ENCODE results near the gene RAB19.

Gene RAB19, protein sequence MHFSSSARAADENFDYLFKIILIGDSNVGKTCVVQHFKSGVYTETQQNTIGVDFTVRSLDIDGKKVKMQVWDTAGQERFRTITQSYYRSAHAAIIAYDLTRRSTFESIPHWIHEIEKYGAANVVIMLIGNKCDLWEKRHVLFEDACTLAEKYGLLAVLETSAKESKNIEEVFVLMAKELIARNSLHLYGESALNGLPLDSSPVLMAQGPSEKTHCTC

DNA sequence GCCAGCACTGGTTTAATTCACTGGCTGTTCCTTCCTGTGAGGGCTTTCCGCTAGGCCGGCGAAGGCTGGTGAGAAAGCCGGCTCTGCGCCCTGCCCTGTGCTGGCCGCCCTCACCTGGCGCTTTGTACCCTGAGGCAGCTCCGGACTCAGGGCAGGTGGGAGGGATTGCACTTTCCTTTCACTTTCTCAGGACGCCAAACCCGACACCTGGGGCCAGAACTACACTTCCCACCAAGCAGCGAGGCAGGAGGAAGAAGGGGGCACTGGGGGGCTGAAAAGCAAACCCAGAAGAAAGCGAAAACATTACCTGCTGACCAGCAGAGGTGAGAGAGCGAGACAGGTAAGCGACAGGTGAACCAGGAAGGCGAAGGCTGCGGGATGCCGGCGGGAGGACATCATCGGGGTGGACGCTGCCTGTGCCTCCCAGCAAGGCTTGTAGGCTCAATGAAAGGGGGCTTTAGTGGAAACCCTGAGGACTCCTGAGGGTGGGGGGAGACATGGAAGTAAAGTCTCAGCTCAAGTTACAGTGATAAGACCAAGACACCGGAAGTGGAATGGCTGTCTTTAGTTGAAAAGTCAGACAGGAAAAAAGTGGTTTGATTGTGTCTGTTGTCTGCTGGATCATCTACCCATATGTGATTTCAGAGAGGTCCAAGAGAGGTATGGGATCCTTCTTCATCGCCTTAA, at the start of gene RAB19:
RAB19 (plus strand) TSS at position 181 of the 687 bp plus-strand sequence. CDS start 3,589 bp downstream, outside the sequence.
- DNase-seq, result no peak

DNA sequence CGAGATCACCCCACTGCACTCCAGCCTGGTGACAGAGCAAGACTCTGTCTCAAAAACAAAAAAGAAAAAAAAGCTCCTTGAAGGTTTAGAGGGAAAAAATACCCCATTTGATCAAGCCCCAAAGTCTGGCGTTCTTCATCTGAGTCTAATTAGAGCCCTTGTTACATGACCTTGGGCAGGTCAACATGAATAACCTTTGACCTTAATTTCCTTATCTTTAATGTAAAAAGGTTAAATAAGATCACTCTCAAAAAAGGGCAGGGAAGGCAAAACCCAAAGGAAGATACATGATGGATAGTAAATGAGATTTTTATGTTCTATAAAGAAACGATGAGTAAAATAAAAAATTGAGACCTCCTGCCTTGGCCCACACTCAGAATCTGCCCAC, 45.8 kb upstream of the RAB19 start:
- DNase-seq, result no peak

DNA sequence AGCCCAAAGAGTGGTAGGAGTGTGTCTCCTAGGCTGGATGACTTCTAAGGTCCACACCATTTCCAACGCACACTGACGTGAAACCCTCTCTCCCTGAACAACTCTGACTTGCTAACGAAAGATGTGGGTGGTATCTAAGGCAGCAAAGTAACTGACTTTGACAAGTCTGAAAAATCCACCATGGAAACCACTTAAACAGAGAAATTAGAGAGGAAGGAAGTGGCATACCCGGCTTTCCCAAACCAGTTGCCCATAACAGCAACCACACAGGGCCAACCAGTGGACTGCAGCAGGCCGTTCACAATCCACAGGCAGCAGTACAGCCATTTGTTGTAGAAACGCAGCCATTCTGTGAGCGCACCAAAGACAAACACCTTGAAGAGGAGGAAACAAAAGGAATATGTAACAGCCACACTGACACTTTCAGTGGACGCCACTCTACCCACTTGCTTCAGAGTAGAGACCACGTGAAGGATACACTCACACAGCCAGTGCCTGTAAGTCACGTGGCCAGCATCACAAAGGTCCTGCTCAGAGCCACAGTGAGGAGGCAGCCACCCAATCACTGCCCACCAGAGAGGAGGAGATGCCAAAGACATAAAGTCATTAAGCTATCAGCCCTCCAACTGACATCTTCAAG, 45.3 kb upstream of the RAB19 start:
- no peak for DNase-seq

DNA sequence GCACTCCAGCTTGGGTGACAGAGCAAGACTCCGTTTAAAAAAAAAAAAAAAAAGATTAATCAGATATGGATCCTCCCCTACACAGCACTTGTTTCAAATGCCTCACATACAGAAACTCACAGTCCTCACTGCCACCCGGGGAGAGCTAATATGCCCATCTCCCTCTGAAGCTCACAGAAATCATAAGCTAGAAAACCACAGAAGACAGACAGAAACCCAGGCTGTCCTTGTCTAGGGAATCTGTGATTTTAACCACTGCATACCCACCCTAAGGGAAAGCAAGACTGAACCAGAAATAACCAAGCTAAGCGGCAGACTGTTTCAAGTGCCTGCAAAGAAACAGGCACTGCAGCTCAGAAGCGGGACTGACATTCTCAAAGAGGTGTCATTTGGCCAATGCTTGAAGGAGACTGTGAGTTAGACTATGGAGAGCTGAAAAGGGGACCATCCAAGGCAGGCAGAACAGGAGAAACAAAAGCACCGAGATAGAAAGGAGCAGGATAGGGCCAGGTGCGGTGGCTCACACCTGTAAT, 43.1 kb upstream of the RAB19 start:
- no peak for DNase-seq

DNA sequence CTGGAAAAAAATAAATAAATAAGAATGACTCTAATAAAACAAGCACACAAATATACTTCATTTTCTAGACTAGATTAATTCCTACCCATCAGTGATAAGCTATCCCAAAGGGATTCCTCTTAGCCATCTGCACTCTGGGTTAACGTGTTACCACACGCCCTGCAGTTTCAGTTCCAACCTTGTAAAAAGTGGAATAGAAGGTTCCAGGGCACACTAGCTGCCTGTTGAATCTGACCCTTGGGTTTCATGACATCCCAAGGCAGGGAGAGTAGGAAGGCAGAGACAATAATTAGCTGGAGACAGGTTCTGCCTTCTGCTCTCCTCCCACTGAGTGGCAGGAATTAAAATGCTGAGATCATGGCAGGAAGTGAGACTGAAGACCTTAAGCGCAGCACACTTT, 39.0 kb upstream of the RAB19 start:
- DNase-seq, result no peak

DNA sequence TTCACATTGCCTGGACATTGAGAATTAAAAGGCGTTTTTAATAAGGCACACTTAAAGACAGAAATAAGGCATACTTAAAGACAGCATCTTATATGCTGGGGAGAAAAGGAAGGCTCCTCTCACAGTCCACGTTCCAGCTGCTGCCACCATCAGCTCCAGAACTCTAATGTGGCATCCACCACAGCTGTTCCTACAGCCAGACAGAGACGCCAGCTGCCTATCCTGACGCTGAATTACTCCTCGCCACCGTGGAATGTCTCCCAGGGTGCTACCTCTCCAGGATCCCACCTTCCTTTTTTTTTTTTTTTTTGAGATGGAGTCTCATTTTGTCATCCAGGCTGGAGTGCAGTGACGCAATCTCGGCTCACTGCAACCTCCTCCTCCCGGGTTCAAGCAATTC, 36.3 kb upstream of the RAB19 start:
- DNase-seq, result no peak

DNA sequence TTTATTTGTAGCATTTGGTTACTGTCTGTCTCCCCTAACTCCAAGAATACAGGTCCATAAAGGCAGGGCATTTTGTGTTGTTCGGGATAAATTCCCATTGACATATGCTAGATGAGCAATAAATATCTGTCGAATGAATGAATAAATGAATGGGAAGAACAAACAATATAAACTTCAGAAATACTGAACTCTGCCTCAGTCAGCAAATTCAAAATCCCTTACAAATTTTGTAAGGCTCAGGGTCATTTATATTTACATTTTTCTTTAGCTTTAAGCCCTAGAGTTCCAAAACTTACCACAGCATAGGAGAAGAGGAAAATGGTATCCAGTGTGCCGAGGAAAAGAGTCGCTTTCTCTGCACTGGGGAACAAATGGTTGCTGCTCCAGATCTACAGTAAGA, 34.6 kb upstream of the RAB19 start:
- no peak for DNase-seq

DNA sequence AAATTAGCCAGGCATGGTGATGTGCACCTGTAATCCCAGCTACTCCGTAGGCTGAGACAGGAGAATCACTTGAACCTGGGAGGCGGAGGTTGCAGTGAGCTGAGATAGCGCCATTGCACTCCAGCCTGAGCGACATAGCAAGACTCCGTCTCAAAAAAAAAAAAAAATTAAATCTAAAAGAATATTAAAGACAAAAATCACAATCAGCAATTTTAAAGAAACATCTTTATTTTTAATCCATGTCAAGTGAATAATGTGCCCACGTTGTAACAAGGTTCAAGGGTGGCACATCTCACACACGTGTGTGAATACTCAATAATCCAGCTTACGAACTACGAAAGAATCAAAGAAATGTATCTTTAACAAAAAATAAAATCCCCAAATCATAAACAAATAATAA, 28.5 kb upstream of the RAB19 start:
- no peak for DNase-seq

DNA sequence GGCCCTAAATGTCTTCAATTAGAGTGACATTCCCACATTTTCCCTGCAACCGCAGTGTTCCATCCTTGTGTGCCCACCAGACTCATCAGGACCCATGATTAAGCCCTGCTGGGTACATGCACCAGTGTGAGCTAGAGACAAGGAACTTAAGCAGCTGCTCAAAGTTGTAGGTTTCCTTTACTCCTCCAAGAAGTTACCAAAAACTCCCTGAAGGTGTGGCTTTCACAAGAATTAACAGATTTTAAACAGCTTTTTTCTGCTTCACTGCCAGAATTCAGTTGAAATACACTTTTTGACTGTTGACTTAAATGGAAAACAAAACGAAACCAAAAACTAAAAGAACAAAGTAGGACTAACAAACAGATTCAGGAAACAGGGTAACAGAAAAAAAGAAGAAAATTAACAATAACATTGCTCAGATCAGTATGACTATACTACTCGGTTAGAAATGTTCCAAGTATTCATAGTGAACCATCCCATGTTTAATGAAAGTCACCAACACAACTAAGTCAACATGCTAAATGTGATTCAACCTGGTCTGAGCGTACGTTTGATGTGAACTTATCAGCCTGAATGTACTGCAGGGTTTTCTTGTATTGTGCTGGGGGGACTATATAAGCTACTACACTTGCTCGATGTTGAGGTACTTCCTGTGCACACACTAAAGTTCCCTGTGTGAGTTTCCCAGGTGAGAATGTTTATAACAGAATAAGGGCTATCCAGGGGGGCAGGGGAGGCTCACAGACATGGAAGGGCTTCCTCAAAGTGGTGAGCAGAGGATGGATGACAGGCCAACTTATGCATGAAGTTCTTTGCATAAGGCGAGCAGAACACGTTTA, 27.7 kb upstream of the RAB19 start:
- no peak for DNase-seq

DNA sequence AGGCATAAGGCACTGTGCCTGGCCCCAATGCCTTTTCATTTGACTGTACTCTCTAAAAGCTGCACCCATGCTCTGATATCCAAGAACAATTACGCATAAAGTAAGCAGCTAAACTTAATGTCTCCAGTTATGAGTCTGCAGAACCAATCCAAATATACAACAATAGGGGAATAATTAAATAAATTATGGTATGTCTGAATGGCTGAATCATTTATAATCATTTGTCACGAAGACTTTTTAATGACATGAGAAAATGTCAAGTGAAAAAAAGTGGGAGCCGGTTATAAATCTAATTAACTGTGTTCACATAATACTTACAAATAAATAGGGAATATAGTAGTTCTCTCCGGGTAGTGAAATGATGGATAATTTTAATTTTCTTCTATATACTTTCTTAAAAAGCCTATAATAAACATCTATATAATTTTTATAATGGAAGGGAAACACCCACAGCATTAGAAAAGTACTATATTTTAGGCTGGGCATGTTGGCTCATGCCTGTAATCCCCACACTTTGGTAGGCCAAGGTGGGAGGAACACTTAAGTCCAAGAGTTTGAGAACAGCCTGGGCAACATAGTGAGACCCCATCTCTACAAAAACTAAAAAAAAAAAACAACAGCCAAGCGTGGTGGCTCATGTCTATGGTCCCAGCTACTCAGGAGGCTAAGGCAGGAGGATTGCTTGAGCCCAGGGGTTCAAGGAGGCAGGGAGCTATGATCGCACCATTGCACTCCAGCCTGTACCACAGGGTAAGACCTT, 19.7 kb upstream of the RAB19 start:
- DNase-seq, result no peak

DNA sequence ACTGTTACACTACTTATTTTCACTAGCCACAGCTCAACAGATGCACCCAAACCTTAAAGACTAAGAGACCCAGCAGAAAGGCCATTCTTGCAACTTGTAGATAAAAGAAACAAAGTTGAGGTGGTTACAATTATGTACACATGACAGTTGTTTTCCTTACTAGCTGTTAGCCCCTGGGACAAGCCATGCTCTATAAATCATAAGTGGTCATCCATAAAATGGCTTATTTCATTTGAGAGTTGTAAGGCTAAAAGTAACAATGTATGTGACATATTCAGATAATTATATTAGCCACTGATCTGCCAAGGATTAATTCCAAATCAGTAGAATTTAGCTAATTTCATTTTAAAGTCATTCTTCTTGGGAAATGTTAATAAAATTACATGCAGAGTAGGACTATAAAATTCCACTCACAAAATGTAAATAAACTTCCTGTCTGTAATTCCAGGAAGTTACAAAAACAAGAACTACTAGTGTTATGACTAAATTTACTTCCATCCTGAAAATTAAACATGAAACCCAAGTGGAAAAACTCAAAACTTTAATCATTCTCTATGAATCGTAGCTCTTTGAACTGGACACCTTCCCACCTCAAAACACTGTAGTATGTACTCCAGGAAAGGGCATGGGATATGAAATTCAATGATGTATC, 18.8 kb upstream of the RAB19 start:
- no peak for DNase-seq

DNA sequence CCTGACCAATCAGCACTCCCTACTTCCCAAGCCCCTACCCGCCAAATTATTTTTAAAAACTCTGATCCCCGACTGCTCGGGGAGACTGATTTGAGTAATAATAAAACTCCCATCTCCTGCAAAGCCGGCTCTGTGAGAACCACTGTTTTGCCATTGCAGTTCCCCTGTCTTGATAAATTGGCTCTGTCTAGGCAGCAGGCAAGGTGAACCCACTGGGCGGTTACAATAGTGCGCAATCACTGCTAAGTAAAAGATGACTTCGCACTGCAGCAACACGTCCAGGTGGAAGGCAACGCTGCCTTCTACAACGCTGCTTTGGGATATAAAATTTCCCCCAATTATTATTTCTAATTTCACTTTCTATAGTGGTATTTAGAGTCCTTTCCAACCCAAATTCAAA, 14.4 kb upstream of the RAB19 start:
- no peak for DNase-seq

DNA sequence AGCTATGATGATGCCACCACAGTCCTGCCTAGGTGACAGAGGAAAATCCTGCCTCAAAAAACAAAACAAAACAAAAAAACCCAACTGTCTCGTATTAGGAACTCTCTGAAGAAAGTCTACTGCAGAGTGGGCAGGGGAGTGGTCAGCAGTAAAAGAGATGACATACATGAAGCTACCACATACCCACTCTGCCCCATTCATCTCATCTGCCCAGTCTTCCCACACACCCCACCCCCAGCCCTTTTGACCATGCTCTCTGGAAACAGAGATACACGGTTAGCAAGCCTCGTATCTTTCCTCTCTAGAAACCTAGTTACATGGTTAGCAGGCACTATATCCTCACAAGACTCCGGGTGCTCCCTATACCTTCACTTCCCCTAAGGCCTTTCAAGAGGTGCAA, 13.8 kb upstream of the RAB19 start:
- no peak for DNase-seq

DNA sequence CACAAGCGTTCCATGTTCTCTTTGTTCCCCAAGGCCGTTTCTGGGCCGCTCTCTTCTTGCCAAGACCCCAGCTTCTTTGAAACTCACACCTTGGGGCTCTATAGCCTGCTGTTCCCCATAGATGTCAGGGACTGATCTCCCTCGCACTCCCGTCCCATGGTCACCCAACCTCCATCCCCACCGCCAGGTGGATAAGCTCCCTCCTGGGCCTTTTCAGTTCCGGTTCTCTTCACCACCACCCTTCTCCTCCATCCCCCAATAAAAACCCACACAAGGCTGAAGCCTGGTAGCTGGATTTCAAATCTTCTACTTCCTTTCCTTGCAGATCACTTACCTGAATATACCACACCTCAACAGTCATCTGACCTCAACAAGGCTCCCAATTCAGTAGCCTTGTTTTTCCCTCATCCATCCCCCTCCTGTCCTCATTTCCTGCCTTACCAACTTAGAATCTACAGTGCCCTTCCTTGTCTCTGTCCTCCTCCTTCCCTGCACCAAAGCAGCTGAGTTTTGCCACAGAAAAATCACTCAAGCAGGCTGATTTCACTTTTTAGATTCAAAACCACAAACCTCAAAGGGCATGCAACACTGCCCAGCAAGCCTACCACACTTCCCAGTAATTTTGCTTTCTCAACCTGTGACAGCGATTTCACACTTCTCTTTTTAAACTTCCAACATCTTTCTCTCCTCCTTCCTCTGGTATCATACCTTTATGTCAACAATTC, 13.2 kb upstream of the RAB19 start:
- no peak for DNase-seq

DNA sequence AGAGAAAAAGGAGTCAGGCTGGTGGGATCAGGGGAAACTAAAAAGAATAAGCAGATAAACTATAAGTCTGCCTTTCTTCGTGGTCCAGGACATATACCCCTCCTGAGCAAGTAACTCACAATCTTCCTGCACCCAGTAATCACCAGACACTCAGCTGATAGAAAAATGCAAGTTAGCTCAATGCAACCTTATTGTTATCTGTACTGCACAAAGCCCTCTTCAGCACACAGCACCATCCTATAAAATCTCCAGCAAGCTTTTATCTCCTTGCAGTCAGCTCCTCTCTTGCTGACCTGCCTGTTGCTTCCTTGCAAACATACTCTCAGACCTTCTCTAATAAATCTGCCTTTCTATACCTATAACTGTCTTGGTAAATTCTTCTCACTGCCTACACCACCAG, 12.2 kb upstream of the RAB19 start:
- DNase-seq, result no peak

DNA sequence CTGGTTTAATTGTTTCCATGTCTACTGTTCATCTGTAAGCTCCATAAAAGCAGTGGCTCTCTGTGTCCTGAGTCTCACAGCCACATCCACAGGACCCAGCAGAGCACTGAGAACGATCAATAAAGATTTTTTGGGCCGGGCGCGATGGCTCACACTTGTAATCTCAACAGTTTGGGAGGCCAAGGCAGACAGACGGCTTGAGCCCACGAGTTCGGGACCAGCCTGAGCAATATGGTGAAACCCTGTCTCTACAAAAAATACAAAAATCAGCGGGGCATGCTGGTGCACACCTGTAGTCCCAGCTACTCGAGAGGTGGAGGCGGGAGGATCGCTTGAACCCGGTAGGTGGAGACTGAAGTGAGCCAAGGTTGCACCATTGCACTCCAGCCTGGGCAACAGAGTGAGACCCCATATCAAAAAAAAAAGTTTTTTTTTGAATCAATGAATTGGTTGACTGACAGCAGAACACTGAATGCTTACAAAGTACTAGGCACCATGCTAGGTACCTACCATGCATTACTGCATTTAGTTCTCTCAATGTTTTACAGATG, 10.0 kb upstream of the RAB19 start:
- no peak for DNase-seq

DNA sequence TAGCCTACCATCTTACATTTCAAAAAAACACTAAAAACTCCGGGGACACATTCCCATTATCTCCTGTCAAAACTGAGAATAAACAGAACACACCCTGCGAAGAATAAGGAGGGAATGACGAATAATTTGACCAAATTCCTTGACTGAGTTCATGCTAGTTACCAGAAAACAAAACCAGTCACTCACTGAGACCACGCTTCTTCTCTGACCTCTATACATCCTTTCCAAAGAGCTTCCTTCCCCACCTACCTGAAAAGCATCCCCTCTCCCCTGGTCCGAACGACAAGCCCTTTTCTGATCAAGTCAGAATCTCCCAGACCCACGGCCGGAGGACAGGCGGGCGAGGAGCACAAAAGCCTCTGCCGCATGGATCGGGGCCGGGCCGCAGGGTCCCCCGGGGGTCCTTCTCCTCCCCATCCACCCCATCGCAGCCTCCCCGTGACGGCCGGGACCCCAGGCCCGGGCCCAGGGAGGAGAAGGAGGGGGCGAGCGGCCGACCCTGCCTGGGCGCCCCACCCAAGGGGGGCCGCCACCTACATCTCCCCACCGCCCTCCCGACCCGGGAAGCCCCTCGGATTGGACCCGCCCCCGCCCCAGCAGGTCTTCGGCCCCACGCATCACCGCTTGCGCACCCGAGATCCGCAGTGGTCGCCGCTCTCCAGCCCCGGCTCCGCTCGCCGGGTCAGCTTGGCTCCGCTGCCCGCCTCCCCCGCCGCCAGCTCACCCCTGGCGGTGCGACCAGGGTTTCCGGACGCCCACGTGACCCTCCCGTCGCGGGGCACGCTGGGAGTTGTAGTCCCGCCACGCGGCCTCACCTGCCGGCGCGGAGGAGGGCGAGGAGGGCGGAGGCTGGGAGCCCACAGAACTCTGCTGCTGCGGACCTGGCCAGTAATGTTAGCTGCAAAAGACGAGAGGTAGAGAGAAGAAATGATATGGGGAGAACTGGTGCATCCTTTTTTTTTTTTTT, 5.8 kb upstream of the RAB19 start, which contains the start of gene SLC37A3:
SLC37A3 (minus strand) TSS at position 747 of the 967 bp plus-strand sequence. CDS start 16,004 bp downstream, outside the sequence.
- DNase-seq, result no peak

DNA sequence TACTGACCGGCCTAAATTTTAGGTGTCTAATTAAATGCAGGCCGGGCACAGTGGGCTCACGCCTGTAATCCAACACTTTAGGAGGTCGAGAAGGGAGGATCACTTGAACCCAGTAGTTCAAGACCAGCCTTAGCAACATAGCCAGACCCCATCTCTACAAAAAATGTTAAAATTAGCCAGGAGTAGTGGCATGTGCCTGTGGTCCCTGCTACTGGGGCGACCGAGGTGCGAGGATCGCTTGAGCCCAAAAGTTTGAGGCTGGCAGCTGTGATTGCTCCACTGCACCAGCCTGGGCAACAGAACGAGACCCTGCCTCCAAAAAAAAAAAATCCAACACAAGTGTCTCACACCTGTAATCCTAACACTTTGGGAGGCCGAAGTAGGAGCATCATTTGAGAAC, 5.0 kb upstream of the RAB19 start:
- DNase-seq, result no peak

DNA sequence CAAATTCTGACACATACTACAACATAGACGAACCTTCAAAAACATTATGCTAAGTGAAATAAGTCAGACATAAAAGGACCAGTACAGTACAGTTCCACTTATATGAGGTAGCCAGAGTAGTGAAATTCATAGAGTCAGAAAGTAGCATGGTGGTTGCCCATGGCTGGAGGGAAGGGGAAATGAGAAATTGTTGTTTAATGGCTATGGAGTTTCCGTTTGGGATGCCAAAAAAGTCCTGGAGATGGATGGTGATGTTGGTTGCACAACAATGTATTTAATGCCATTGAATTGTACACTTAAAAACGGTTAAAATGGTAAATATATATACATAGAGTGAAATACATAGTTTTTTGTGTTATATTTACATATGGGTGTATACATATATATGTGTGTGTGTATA, 3.5 kb upstream of the RAB19 start:
- DNase-seq, result no peak
